Fibroblast of lung (primary cell): Measurements from ENCODE around the gene CHPF2. TPM values are rescaled to one million over a fixed set of nuclear protein-coding genes. Genes with fewer than 3 reads are reported as not detected.

ENCODE experiments used
- DNase-seq, 2 donors: peaks; one replicate each; pipeline versions ENCODE4 v3.0.0 to v3.0.0-alpha.2; 2010; ENCODE audit warnings: low read depth in 2 of 2
- H2AFZ ChIP-seq: 2 replicates; pipeline ENCODE4 v1.5.1; 2012; ENCODE audit warnings: low read length, control low read depth, inconsistent platforms
- H3K27ac ChIP-seq: 2 replicates; pipeline ENCODE4 v1.5.1; 2011; ENCODE audit warnings: low read length, control low read depth; ENCODE audit not compliant: insufficient read depth
- H3K27me3 ChIP-seq: 2 replicates; pipeline ENCODE4 v1.5.1; 2011; ENCODE audit warnings: mild to moderate bottlenecking, low read length; ENCODE audit not compliant: control insufficient read depth, insufficient read depth
- H3K36me3 ChIP-seq: 2 replicates; pipeline ENCODE4 v1.5.1; 2011; ENCODE audit warnings: low read length; ENCODE audit not compliant: control insufficient read depth, insufficient read depth
- H3K4me1 ChIP-seq: 2 replicates; pipeline ENCODE4 v1.5.1; 2011; ENCODE audit warnings: low read length; ENCODE audit not compliant: control insufficient read depth, insufficient read depth; ENCODE audit errors: extremely low read depth
- H3K4me2 ChIP-seq: 2 replicates; pipeline ENCODE4 v1.5.1; 2011; ENCODE audit warnings: low read length, control low read depth; ENCODE audit not compliant: insufficient read depth; ENCODE audit errors: extremely low read depth
- H3K4me3 ChIP-seq, 4 experiments: fragments of 200-600 bp in 1 of 4; sonication (generic) in 1 of 4; replicated peaks in 1 of 4; 2 replicates each; pipeline ENCODE4 v1.5.1; 2011 to 2016; ENCODE audit warnings: low read length in 4 of 4, low read depth in 3 of 4, mild to moderate bottlenecking in 3 of 4, control low read depth in 2 of 4, inconsistent platforms in 1 of 4, mixed read lengths in 1 of 4; ENCODE audit not compliant: insufficient read depth in 1 of 4; ENCODE audit errors: control extremely low read depth in 1 of 4
- H3K79me2 ChIP-seq: 2 replicates; pipeline ENCODE4 v1.5.1; 2012; ENCODE audit warnings: mild to moderate bottlenecking, low read length, inconsistent platforms; ENCODE audit not compliant: control insufficient read depth, insufficient read depth
- H3K9ac ChIP-seq: 2 replicates; pipeline ENCODE4 v1.5.1; 2011; ENCODE audit warnings: mild to moderate bottlenecking, low read length, control low read depth; ENCODE audit not compliant: insufficient read depth
- H3K9me3 ChIP-seq: 2 replicates; pipeline ENCODE4 v1.5.1; 2012; ENCODE audit warnings: low read depth, low read length; ENCODE audit not compliant: control insufficient read depth, insufficient read depth
- H4K20me1 ChIP-seq: 2 replicates; pipeline ENCODE4 v1.5.1; 2011; ENCODE audit warnings: low read length; ENCODE audit not compliant: control insufficient read depth, insufficient read depth; ENCODE audit errors: extremely low read depth
- CTCF ChIP-seq, 2 donors: IDR thresholded peaks in 1 of 2; conservative IDR thresholded peaks in 1 of 2; 1 replicate in 1 of 2; 2 replicates in 1 of 2; pipeline ENCODE4 v1.5.1; 2011 to 2012; ENCODE audit warnings: low read length in 2 of 2, control low read depth in 1 of 2, inconsistent platforms in 1 of 2, low read depth in 1 of 2, mild to moderate bottlenecking in 1 of 2
- EZH2 ChIP-seq: IDR thresholded peaks from 2 replicates; pipeline ENCODE4 v1.5.1; 2012; ENCODE audit warnings: low read length, control low read depth, mild to moderate bottlenecking; ENCODE audit errors: missing control alignments
- polyA plus RNA-seq, 2 donors: library from polyadenylated mRNA; depleted of rRNA in 1 of 2; stranded (reverse) in 1 of 2; unstranded in 1 of 2; fragments of >200 nt; gene quantifications; 2 replicates each; pipeline ENCODE4 v1.2.1, GENCODE V29; 2011 to 2012; ENCODE audit warnings: missing spikeins in 1 of 2
- total RNA-seq: library from RNA; depleted of rRNA; stranded (reverse); fragments of >200 nt; gene quantifications from 2 replicates; pipeline ENCODE4 v1.2.1, GENCODE V29; 2014

CHPF2 gene
- total and polyA plus RNA-seq, 2 donors (not counting 1 experiment from before 2014, with no cell fraction given) = 42.5 to 46.7 TPM

GRCh38 chr7:151186640-151187408 is 45.5 kb upstream of the CHPF2 start, which contains the start of gene ASB10:
TSS of gene ASB10 (minus strand) at chr7:151187250. CDS start at chr7:151187130, 120 bp downstream.
- no peaks in the 10 kb centered on the region for H4K20me1 ChIP-seq
- no peaks in the 10 kb centered on the region for H3K9me3 ChIP-seq
- H2AFZ ChIP-seq = no peak within 1 kb of the TSS
- H3K9ac ChIP-seq = no peak within 1 kb of the TSS
- no peaks in the 10 kb centered on the region for H3K36me3 ChIP-seq
- no peak within 1 kb of the TSS for H3K4me3 ChIP-seq
- H3K27ac ChIP-seq = no peak within 1 kb of the TSS
- DNase-seq = no peak
- peaks cover 27% of the 10 kb centered on the region for H3K27me3 ChIP-seq
- TF ChIP-seq EZH2 = no peak
- TF ChIP-seq CTCF (conservative IDR thresholded peaks at IDR 0.05 in 1 of 2, IDR thresholded peaks at IDR 0.05 in 1 of 2; ENCODE audit: low read depth in 1 of 2, low read length in 2 of 2) = no peak
- no peaks in the 10 kb centered on the region for H3K79me2 ChIP-seq
- no peak within 1 kb of the TSS for H3K4me2 ChIP-seq
- H3K4me1 ChIP-seq = no peaks in the 10 kb centered on the region

- TF ChIP-seq EZH2 (no peak), CTCF (conservative IDR thresholded peaks at IDR 0.05 in 1 of 2, IDR thresholded peaks at IDR 0.05 in 1 of 2; ENCODE audit: low read depth in 1 of 2, low read length in 2 of 2) (no peak)
- Histone ChIP-seq H3K4me3 (no peak overlapping the region), H3K27me3 (peaks cover 27% of the 10 kb centered on the region), H3K27ac (no peak overlapping the region), H3K9me3 (no peaks in the 10 kb centered on the region), H3K4me2 (no peak overlapping the region), H2AFZ (no peak overlapping the region), H3K79me2 (no peaks in the 10 kb centered on the region), H3K4me1 (no peaks in the 10 kb centered on the region), H4K20me1 (no peaks in the 10 kb centered on the region), H3K36me3 (no peaks in the 10 kb centered on the region), H3K9ac (no peak overlapping the region)
- DNase-seq = no peak
Observed at GRCh38 chr7:151187409-151188251, 44.7 kb upstream of the CHPF2 start.

GRCh38 chr7:151188252-151188542 is 44.1 kb upstream of the CHPF2 start:
- H3K4me3 ChIP-seq = no peak overlapping the region
- no peaks in the 10 kb centered on the region for H3K9me3 ChIP-seq
- no peaks in the 10 kb centered on the region for H4K20me1 ChIP-seq
- no peak overlapping the region for H3K27ac ChIP-seq
- peaks cover 27% of the 10 kb centered on the region for H3K27me3 ChIP-seq
- H3K36me3 ChIP-seq = no peaks in the 10 kb centered on the region
- no peak overlapping the region for H2AFZ ChIP-seq
- TF ChIP-seq CTCF (conservative IDR thresholded peaks at IDR 0.05 in 1 of 2, IDR thresholded peaks at IDR 0.05 in 1 of 2; ENCODE audit: low read depth in 1 of 2, low read length in 2 of 2) = no peak
- no peak for TF ChIP-seq EZH2
- H3K4me1 ChIP-seq = no peaks in the 10 kb centered on the region
- no peak overlapping the region for H3K9ac ChIP-seq
- H3K79me2 ChIP-seq = no peaks in the 10 kb centered on the region
- H3K4me2 ChIP-seq = no peak overlapping the region
- no peak for DNase-seq
